OCI-LY3 (cell line): ENCODE results near the gene MAD2L1BP.

Source experiments
- H2AFZ ChIP-seq: fragments of 200-600, 300-600 bp; shearing (Covaris generic); 2 replicates; pipeline ENCODE4 v1.6.0; 2014; ENCODE audit warnings: antibody characterized with exemption, low read depth, low read length
- H3K27ac ChIP-seq: fragments of 200-600, 300-600 bp; sonication (generic); 2 replicates; pipeline ENCODE4 v1.5.1; 2014; ENCODE audit warnings: mild to moderate bottlenecking, low read length, moderate library complexity, mixed read lengths
- H3K27me3 ChIP-seq: fragments of 200-600, 300-600 bp; sonication (generic); 2 replicates; pipeline ENCODE4 v1.6.1; 2014; ENCODE audit warnings: low read depth, low read length, mixed read lengths
- H3K36me3 ChIP-seq: fragments of 200-600, 300-600 bp; sonication (generic); replicated peaks from 2 replicates; pipeline ENCODE3; 2014; ENCODE audit warnings: low read depth, low read length, mixed read lengths
- H3K4me1 ChIP-seq: fragments of 300-600, 200-600 bp; sonication (generic); 2 replicates; pipeline ENCODE4 v1.6.1; 2014; ENCODE audit warnings: low read length, mixed read lengths
- H3K4me2 ChIP-seq: fragments of 200-600, 300-600 bp; sonication (generic); 2 replicates; pipeline ENCODE4 v1.6.1; 2014; ENCODE audit warnings: low read length, mixed read lengths
- H3K4me3 ChIP-seq: fragments of 300-600, 200-600 bp; sonication (generic); 2 replicates; pipeline ENCODE4 v1.5.1; 2014; ENCODE audit warnings: antibody characterized with exemption, mild to moderate bottlenecking, low read length, moderate library complexity
- H3K79me2 ChIP-seq: fragments of 300-600, 200-600 bp; shearing (Covaris generic); 2 replicates; pipeline ENCODE4 v1.6.1; 2014; ENCODE audit warnings: mild to moderate bottlenecking, low read length, mixed read lengths
- H3K9ac ChIP-seq: fragments of 300-600, 200-600 bp; shearing (Covaris generic); 2 replicates; pipeline ENCODE4 v1.6.0; 2014; ENCODE audit warnings: mild to moderate bottlenecking, low read length, moderate library complexity
- H3K9me3 ChIP-seq: fragments of 200-600, 300-600 bp; shearing (Covaris generic); 2 replicates; pipeline ENCODE4 v1.6.1; 2014; ENCODE audit warnings: low read length, mixed read lengths; ENCODE audit not compliant: insufficient read depth
- H4K20me1 ChIP-seq: fragments of 200-600, 300-600 bp; sonication (generic); 2 replicates; pipeline ENCODE4 v1.6.1; 2016; ENCODE audit warnings: low read length, mixed read lengths; ENCODE audit not compliant: insufficient read depth
- CTCF ChIP-seq: fragments of 200-600, 300-600 bp; sonication (generic); IDR thresholded peaks from 2 replicates; pipeline ENCODE4 v1.5.1; 2014; ENCODE audit warnings: antibody characterized with exemption, low read length, low read depth
- EZH2phosphoT487 ChIP-seq: fragments of 200-600 bp; shearing (Covaris generic); IDR thresholded peaks from 2 replicates; pipeline ENCODE4 v1.6.1; 2018; ENCODE audit warnings: antibody characterized with exemption, mixed run types, low read depth

MAD2L1BP gene

GRCh38 chr6:43673444-43674084 is 37.9 kb downstream of the MAD2L1BP start:
- TF ChIP-seq EZH2phosphoT487, result no peak
- no peak for TF ChIP-seq CTCF

GRCh38 chr6:43674291-43674690 is 38.7 kb downstream of the MAD2L1BP start:
- peaks cover 13% of the 10 kb centered on the region; the same call in 1 of the 2 replicates for H4K20me1 ChIP-seq
- H3K4me3 ChIP-seq, result no peak overlapping the region
- H3K79me2 ChIP-seq, result no peaks in the 10 kb centered on the region
- H3K36me3 ChIP-seq, result peaks cover 73% of the 10 kb centered on the region
- no peak overlapping the region for H3K9ac ChIP-seq
- no peak overlapping the region for H2AFZ ChIP-seq
- H3K27ac ChIP-seq, result no peak overlapping the region
- H3K9me3 ChIP-seq, result no peaks in the 10 kb centered on the region
- no peaks in the 10 kb centered on the region for H3K27me3 ChIP-seq
- no peak overlapping the region for H3K4me2 ChIP-seq
- TF ChIP-seq CTCF, result no peak
- H3K4me1 ChIP-seq, result peaks cover 8% of the 10 kb centered on the region; the same call in 1 of the 2 replicates

More at GRCh38 chr6:43673444-43674084, 37.9 kb downstream of the MAD2L1BP start:
- Histone ChIP-seq H3K4me3 (no peak overlapping the region), H4K20me1 (peaks cover 13% of the 10 kb centered on the region; the same call in 1 of the 2 replicates), H3K9ac (no peak overlapping the region), H3K27me3 (no peaks in the 10 kb centered on the region), H2AFZ (no peak overlapping the region), H3K9me3 (no peaks in the 10 kb centered on the region), H3K27ac (no peak overlapping the region), H3K79me2 (no peaks in the 10 kb centered on the region), H3K4me1 (peaks cover 15% of the 10 kb centered on the region), H3K4me2 (no peak overlapping the region), H3K36me3 (peaks cover 66% of the 10 kb centered on the region)

GRCh38 chr6:43674921-43675320 is 39.3 kb downstream of the MAD2L1BP start:
- TF ChIP-seq CTCF (no peak), EZH2phosphoT487 (no peak)
- Histone ChIP-seq H2AFZ (no peak overlapping the region), H4K20me1 (peaks cover 15% of the 10 kb centered on the region; the same call in 1 of the 2 replicates), H3K9me3 (no peaks in the 10 kb centered on the region), H3K4me3 (no peak overlapping the region), H3K36me3 (peaks cover 78% of the 10 kb centered on the region), H3K27me3 (no peaks in the 10 kb centered on the region), H3K79me2 (no peaks in the 10 kb centered on the region), H3K9ac (no peak overlapping the region), H3K4me2 (no peak overlapping the region), H3K27ac (no peak overlapping the region), H3K4me1 (peaks cover 3% of the 10 kb centered on the region; the same call in 1 of the 2 replicates)

- peaks cover 32% of the 10 kb centered on the region for H4K20me1 ChIP-seq
- TF ChIP-seq EZH2phosphoT487 (no peak), CTCF (no peak)
These were observed 41.4 kb downstream of the MAD2L1BP start for GRCh38 chr6:43676962-43677606.

More at GRCh38 chr6:43676962-43677606, 41.4 kb downstream of the MAD2L1BP start:
- Histone ChIP-seq H3K79me2 (peaks cover 18% of the 10 kb centered on the region), H2AFZ (no peak overlapping the region), H3K4me1 (no peaks in the 10 kb centered on the region), H3K4me2 (no peak overlapping the region), H3K36me3 (peaks cover 83% of the 10 kb centered on the region), H3K9me3 (no peaks in the 10 kb centered on the region), H3K4me3 (no peak overlapping the region), H3K27ac (no peak overlapping the region), H3K27me3 (no peaks in the 10 kb centered on the region), H3K9ac (no peak overlapping the region)
